Measurements from ENCODE around the gene PCDH9.

- TF ChIP-seq EP300 (IDR thresholded peaks at IDR 0.05; ENCODE audit: low read depth) (no peak), CTCF (IDR thresholded peaks at IDR 0.05) (no peak)
Measured at GRCh38 chr13:66689628-66690027, 540.5 kb downstream of the PCDH9 start.
